Measurements from ENCODE around the gene ZGPAT. TPM values are rescaled to one million over a fixed set of nuclear protein-coding genes. Genes with fewer than 3 reads are reported as not detected.

The ZGPAT gene
- total and polyA plus RNA-seq, 2 donors (not counting 3 experiments of a cell fraction or from before 2014, with no cell fraction given): 23.1 to 29.3 TPM

DNA sequence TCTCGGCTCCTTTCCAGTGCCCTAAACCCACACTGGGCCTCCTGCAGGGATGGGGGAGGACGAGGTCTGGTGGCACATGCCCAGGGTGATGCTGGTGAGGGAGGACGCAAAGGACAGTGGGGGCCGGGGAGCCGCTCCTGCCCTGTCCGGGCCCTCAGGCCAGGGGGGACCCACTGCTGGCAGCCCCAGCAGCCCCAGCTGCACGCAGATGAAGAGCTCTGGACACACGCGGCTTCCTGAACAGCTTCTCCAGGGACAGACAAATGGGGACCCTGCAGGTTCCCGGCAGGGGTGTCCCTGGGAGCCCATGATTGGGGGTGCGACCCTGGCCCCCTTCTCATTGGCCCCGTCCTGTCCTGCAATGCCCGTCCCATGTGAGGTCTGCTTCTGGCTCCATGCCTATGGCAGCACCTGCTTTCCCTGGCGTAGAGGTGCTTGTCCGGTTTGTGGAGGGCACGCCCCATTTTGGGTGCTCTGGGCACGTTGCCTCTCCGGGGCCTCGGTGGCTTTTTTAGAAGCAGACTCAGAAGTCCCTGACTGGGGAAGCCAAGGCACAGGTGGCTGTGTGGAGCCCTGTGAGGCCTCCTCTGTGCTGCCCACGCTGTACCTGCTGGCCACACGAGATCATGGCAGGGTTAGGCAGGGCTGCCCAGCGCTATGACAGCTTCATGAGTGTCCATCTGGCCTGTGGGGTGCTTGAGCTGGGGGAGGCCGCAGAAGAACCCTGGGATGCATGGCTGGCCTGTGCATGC lies 26.8 kb upstream of the ZGPAT start:
- DNase-seq (ENCODE audit: low read depth, low spot score) (no peak), FAIRE-seq (no peak)
- no peak overlapping the region for H3K27ac ChIP-seq (ENCODE audit: insufficient read depth, low read depth, low read length)
- H3K27me3 ChIP-seq (ENCODE audit: control insufficient read depth in 2 of 2, insufficient read depth in 2 of 2, low read length in 2 of 2): no peaks in the 10 kb centered on the region
- ChIA-PET POLR2A (no interaction called here), CTCF (interaction anchor here (2.2 to 4.1 kb wide), 2 partner anchors 19 to 23 kb away, joined by 11 to 17 read pairs; partner anchors contain the start of gene RTEL1)
- no peak overlapping the region for H3K9ac ChIP-seq (replicated peaks; ENCODE audit: extremely low read depth, insufficient read depth, low read length)
- H3K4me3 ChIP-seq (replicated peaks in 1 of 3; ENCODE audit: insufficient read depth in 1 of 3, low read depth in 1 of 3, low read length in 3 of 3): no peak overlapping the region
- H3K9me1 ChIP-seq (replicated peaks; ENCODE audit: control insufficient read depth, extremely low read depth, insufficient read depth, low read length): no peaks in the 10 kb centered on the region
- intact Hi-C loops (cut with micrococcal nuclease) (no loop called here), dilution Hi-C loops (cut with MboI; ENCODE audit: extremely low pct_ligation_motif_present, low sequenced_read_pairs) (no loop called here)
- H3K9me3 ChIP-seq (replicated peaks; ENCODE audit: control insufficient read depth, insufficient read depth, low read length): no peaks in the 10 kb centered on the region
- peaks cover 4% of the 10 kb centered on the region for H3K79me2 ChIP-seq (ENCODE audit: control insufficient read depth, insufficient read depth, low read length)
- no peak overlapping the region for H3K4me2 ChIP-seq (ENCODE audit: insufficient read depth, low read length)
- no peak overlapping the region for H2AFZ ChIP-seq (ENCODE audit: low read depth, low read length)
- H4K20me1 ChIP-seq (replicated peaks; ENCODE audit: control insufficient read depth, extremely low read depth, insufficient read depth, low read length): no peaks in the 10 kb centered on the region
- no TSS peak for BruUV-seq (replicated peaks)
- peaks cover 0 to 12% of the 10 kb centered on the region in 2 experiments for H3K36me3 ChIP-seq (ENCODE audit: control insufficient read depth in 2 of 2, extremely low read depth in 1 of 2, insufficient read depth in 2 of 2, low read length in 2 of 2)
- TF ChIP-seq MYC (IDR thresholded peaks at IDR 0.05; ENCODE audit: low read depth, low read length) (no peak), EZH2 (IDR thresholded peaks at IDR 0.05; ENCODE audit: borderline replicate concordance, low read depth, low read length, severe bottlenecking) (no peak)
- TF ChIP-seq, protein P1, sequence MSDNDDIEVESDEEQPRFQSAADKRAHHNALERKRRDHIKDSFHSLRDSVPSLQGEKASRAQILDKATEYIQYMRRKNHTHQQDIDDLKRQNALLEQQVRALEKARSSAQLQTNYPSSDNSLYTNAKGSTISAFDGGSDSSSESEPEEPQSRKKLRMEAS (IDR thresholded peaks at IDR 0.05; ENCODE audit: insufficient read depth, insufficient read length): no peak
- H3K4me1 ChIP-seq (ENCODE audit: control insufficient read depth, extremely low read depth, insufficient read depth, low read length): peaks cover 30% of the 10 kb centered on the region

DNA sequence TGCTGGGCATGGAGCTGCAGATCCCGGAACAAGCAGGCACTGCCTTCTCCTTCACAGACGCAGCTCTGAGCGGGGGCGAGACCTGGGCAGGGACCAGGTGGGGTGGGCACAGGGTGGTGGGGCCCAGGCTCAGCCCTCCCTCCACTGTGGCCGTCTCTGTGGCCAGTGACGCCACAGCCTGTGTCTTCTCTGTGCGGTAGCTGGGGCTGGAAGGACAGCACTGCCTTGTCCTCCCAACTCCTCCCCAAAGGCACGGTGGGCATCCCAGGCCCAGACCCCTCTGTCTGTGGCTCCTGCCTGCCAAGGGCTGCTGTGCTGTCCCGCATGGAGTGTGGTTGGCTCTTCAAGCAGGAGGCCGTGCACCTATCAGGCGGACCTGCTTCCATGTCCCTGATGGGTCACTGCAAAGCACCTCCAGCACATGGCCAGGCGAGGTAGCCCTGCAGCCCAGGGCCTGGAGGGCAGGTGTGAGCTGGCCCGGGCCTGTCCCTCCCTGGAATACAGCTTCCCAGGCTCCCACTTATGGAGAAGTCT lies 26.2 kb upstream of the ZGPAT start:
- dilution Hi-C loops (cut with MboI; ENCODE audit: extremely low pct_ligation_motif_present, low sequenced_read_pairs) (no loop called here), intact Hi-C loops (cut with micrococcal nuclease) (loop anchor here (1.0 kb wide), 1 partner anchor 23 kb away; the partner anchor contains the start of gene RTEL1)
- no TSS peak for BruUV-seq (replicated peaks)
- ChIA-PET CTCF (interaction anchor here (0.7 to 4.1 kb wide), 6 partner anchors 17 to 143 kb away, joined by 3 to 17 read pairs (median 5); partner anchors contain the start of genes ARFRP1, RTEL1 and ZGPAT), POLR2A (interaction anchor here (0.6 to 1.6 kb wide), 2 partner anchors 23 to 40 kb away, joined by 3 to 6 read pairs; partner anchors contain the start of gene RTEL1)
- TF ChIP-seq, protein P2, sequence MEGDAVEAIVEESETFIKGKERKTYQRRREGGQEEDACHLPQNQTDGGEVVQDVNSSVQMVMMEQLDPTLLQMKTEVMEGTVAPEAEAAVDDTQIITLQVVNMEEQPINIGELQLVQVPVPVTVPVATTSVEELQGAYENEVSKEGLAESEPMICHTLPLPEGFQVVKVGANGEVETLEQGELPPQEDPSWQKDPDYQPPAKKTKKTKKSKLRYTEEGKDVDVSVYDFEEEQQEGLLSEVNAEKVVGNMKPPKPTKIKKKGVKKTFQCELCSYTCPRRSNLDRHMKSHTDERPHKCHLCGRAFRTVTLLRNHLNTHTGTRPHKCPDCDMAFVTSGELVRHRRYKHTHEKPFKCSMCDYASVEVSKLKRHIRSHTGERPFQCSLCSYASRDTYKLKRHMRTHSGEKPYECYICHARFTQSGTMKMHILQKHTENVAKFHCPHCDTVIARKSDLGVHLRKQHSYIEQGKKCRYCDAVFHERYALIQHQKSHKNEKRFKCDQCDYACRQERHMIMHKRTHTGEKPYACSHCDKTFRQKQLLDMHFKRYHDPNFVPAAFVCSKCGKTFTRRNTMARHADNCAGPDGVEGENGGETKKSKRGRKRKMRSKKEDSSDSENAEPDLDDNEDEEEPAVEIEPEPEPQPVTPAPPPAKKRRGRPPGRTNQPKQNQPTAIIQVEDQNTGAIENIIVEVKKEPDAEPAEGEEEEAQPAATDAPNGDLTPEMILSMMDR (IDR thresholded peaks at IDR 0.05; ENCODE audit: extremely low read depth in 1 of 2, insufficient read depth in 1 of 2, low read depth in 1 of 2, low read length in 2 of 2): no peak
- TF ChIP-seq EZH2 (IDR thresholded peaks at IDR 0.05; ENCODE audit: borderline replicate concordance, low read depth, low read length, severe bottlenecking): no peak
- no peaks in the 10 kb centered on the region for H3K9me1 ChIP-seq (replicated peaks; ENCODE audit: control insufficient read depth, extremely low read depth, insufficient read depth, low read length)
- H3K4me1 ChIP-seq (ENCODE audit: control insufficient read depth, extremely low read depth, insufficient read depth, low read length): peaks cover 37% of the 10 kb centered on the region
- H2AFZ ChIP-seq (ENCODE audit: low read depth, low read length): no peak overlapping the region
- peak overlapping the region; percentile 17 for H3K4me2 ChIP-seq (ENCODE audit: insufficient read depth, low read length)
- H3K27ac ChIP-seq (ENCODE audit: insufficient read depth, low read depth, low read length): peak overlapping the region; percentile 75
- FAIRE-seq: no peak
- no peaks in the 10 kb centered on the region for H3K9me3 ChIP-seq (replicated peaks; ENCODE audit: control insufficient read depth, insufficient read depth, low read length)
- no peak for DNase-seq (ENCODE audit: low read depth, low spot score)
- no peak overlapping the region for H3K9ac ChIP-seq (replicated peaks; ENCODE audit: extremely low read depth, insufficient read depth, low read length)
- no peak overlapping the region for H3K4me3 ChIP-seq (replicated peaks in 1 of 3; ENCODE audit: insufficient read depth in 1 of 3, low read depth in 1 of 3, low read length in 3 of 3)
- H4K20me1 ChIP-seq (replicated peaks; ENCODE audit: control insufficient read depth, extremely low read depth, insufficient read depth, low read length): no peaks in the 10 kb centered on the region
- peaks cover 4% of the 10 kb centered on the region for H3K79me2 ChIP-seq (ENCODE audit: control insufficient read depth, insufficient read depth, low read length)
- no peaks in the 10 kb centered on the region for H3K27me3 ChIP-seq (ENCODE audit: control insufficient read depth in 2 of 2, insufficient read depth in 2 of 2, low read length in 2 of 2)
- H3K36me3 ChIP-seq (ENCODE audit: control insufficient read depth in 2 of 2, extremely low read depth in 1 of 2, insufficient read depth in 2 of 2, low read length in 2 of 2): peaks cover 0 to 12% of the 10 kb centered on the region in 2 experiments
